PC-9 (cell line): Measurements from ENCODE around the gene LSS. TPM values are rescaled to one million over a fixed set of nuclear protein-coding genes. Genes with fewer than 3 reads are reported as not detected.

ENCODE experiments used
- BruUV-seq: library from RNA; stranded (reverse); fragments of 400-500 nt; replicated peaks from 2 replicates; lab custom pipeline; 2021; lab: Mats Ljungman, UMichigan
- CTCF ChIA-PET: fragments of 300-600 bp; sonication (Branson Sonifier 250); formaldehyde crosslinking; loops from one replicate; lab custom pipeline; 2022; ENCODE audit warnings: antibody characterized with exemption; lab: Charles Lee
- POLR2A ChIA-PET: fragments of 300-600 bp; sonication (Branson Sonifier 250); formaldehyde crosslinking; loops from one replicate; lab custom pipeline; 2022; ENCODE audit warnings: antibody characterized with exemption; ENCODE audit not compliant: unreplicated experiment; lab: Charles Lee
- DNase-seq, 2 experiments: peaks; one replicate each; pipeline versions ENCODE4 v3.0.0 to v3.0.0-alpha.2; 2015 to 2022; ENCODE audit warnings: mixed read lengths in 1 of 2
- H2AFZ ChIP-seq: fragments of 200-600 bp; sonication (generic); 2 replicates; pipeline ENCODE4 v1.8.1; 2017; ENCODE audit warnings: antibody characterized with exemption
- H3F3A ChIP-seq: fragments of 200-600 bp; sonication (generic); 2 replicates; pipeline ENCODE4 v1.8.1; 2017; ENCODE audit warnings: antibody characterized with exemption, mild to moderate bottlenecking, low read depth; ENCODE audit not compliant: insufficient read depth
- H3K27ac ChIP-seq: fragments of 200-600 bp; sonication (generic); 2 replicates; pipeline ENCODE4 v1.6.1; 2016; ENCODE audit warnings: mixed run types
- H3K27me3 ChIP-seq: fragments of 200-600 bp; sonication (generic); 2 replicates; pipeline ENCODE4 v1.6.1; 2016; ENCODE audit warnings: low read depth, mixed run types; ENCODE audit not compliant: insufficient read depth
- H3K36me3 ChIP-seq: fragments of 200-600 bp; sonication (generic); 2 replicates; pipeline ENCODE4 v1.6.1; 2016; ENCODE audit warnings: low read depth, mixed run types
- H3K4me1 ChIP-seq: fragments of 200-600 bp; sonication (generic); replicated peaks from 2 replicates; pipeline ENCODE4 v1.6.1; 2016; ENCODE audit warnings: mixed run types; ENCODE audit not compliant: insufficient read depth
- H3K4me2 ChIP-seq: fragments of 200-600 bp; sonication (generic); 2 replicates; pipeline ENCODE4 v1.6.1; 2017; ENCODE audit warnings: mixed run types
- H3K4me3 ChIP-seq: fragments of 200-600 bp; sonication (generic); 2 replicates; pipeline ENCODE4 v1.6.1; 2016; ENCODE audit warnings: mixed run types
- H3K79me2 ChIP-seq: fragments of 200-600 bp; sonication (generic); 2 replicates; pipeline ENCODE4 v1.6.1; 2017; ENCODE audit warnings: low read depth, mixed run types
- H3K9me2 ChIP-seq: fragments of 200-600 bp; sonication (generic); 2 replicates; pipeline ENCODE4 v1.8.1; 2017; ENCODE audit warnings: mild to moderate bottlenecking; ENCODE audit not compliant: insufficient read depth
- H3K9me3 ChIP-seq: fragments of 200-600 bp; sonication (generic); 2 replicates; pipeline ENCODE4 v1.8.1; 2016; ENCODE audit warnings: low read depth; ENCODE audit not compliant: insufficient read depth
- H4K20me1 ChIP-seq: fragments of 200-600 bp; sonication (generic); 2 replicates; pipeline ENCODE4 v1.8.1; 2017; ENCODE audit not compliant: insufficient read depth
- EZH2 ChIP-seq: fragments of 200-600 bp; sonication (generic); IDR thresholded peaks from 2 replicates; pipeline ENCODE4 v1.8.0; 2017; ENCODE audit warnings: antibody characterized with exemption, low read depth
- intact Hi-C: fragments of 100-400 bp; cut with micrococcal nuclease; formaldehyde crosslinking; loops from one replicate; pipeline ENCODE4 v1.10.0; 2022; ENCODE audit not compliant: unreplicated experiment
- total RNA-seq: library from RNA; stranded (reverse); gene quantifications from 2 replicates; pipeline ENCODE4 v1.2.3, GENCODE V29; 2021
- TF ChIP-seq, protein P1 (sequence below): fragments of 200-600 bp; sonication (generic); conservative IDR thresholded peaks from 2 replicates; pipeline ENCODE4 v1.6.1; 2017; ENCODE audit warnings: mixed run types, antibody characterized with exemption, mild to moderate bottlenecking, moderate library complexity

The LSS gene
- total RNA-seq, 1 experiment from 2014 or later = 92.3 TPM

- ChIA-PET POLR2A (no interaction called here), CTCF (interaction anchor here (0.6 to 0.7 kb wide), 2 partner anchors 25 to 89 kb away, joined by 3 read pairs; no protein-coding TSS in a partner anchor)
- H3K4me2 ChIP-seq = peak overlapping the region; percentile 84
- peaks cover 8% of the 10 kb centered on the region; the same call in 1 of the 2 replicates for H3F3A ChIP-seq
- peaks cover 21% of the 10 kb centered on the region; the same call in 1 of the 2 replicates for H3K79me2 ChIP-seq
- intact Hi-C loops = loop anchor here (5.0 kb wide), 2 partner anchors 83 to 248 kb away; partner anchors contain the start of gene COL6A1
- no peak for TF ChIP-seq EZH2
- TF ChIP-seq, protein P1, sequence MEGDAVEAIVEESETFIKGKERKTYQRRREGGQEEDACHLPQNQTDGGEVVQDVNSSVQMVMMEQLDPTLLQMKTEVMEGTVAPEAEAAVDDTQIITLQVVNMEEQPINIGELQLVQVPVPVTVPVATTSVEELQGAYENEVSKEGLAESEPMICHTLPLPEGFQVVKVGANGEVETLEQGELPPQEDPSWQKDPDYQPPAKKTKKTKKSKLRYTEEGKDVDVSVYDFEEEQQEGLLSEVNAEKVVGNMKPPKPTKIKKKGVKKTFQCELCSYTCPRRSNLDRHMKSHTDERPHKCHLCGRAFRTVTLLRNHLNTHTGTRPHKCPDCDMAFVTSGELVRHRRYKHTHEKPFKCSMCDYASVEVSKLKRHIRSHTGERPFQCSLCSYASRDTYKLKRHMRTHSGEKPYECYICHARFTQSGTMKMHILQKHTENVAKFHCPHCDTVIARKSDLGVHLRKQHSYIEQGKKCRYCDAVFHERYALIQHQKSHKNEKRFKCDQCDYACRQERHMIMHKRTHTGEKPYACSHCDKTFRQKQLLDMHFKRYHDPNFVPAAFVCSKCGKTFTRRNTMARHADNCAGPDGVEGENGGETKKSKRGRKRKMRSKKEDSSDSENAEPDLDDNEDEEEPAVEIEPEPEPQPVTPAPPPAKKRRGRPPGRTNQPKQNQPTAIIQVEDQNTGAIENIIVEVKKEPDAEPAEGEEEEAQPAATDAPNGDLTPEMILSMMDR = no peak
- H3K4me3 ChIP-seq = peak overlapping the region; percentile 71
- H3K9me3 ChIP-seq = no peaks in the 10 kb centered on the region
- no peaks in the 10 kb centered on the region for H4K20me1 ChIP-seq
- peak overlapping the region; percentile 87 for H2AFZ ChIP-seq
- no peaks in the 10 kb centered on the region for H3K9me2 ChIP-seq
- H3K27me3 ChIP-seq = no peaks in the 10 kb centered on the region
- H3K4me1 ChIP-seq = peaks cover 28% of the 10 kb centered on the region
- H3K27ac ChIP-seq = no peak overlapping the region
- no peak for DNase-seq
- 0 out of 2 replicates have a peak, but pooled peaks cover 6% of the 10 kb centered on the region for H3K36me3 ChIP-seq
- no TSS peak for BruUV-seq
These were observed 1.3 kb upstream of the LSS start for GRCh38 chr21:46229923-46230260.

DNA sequence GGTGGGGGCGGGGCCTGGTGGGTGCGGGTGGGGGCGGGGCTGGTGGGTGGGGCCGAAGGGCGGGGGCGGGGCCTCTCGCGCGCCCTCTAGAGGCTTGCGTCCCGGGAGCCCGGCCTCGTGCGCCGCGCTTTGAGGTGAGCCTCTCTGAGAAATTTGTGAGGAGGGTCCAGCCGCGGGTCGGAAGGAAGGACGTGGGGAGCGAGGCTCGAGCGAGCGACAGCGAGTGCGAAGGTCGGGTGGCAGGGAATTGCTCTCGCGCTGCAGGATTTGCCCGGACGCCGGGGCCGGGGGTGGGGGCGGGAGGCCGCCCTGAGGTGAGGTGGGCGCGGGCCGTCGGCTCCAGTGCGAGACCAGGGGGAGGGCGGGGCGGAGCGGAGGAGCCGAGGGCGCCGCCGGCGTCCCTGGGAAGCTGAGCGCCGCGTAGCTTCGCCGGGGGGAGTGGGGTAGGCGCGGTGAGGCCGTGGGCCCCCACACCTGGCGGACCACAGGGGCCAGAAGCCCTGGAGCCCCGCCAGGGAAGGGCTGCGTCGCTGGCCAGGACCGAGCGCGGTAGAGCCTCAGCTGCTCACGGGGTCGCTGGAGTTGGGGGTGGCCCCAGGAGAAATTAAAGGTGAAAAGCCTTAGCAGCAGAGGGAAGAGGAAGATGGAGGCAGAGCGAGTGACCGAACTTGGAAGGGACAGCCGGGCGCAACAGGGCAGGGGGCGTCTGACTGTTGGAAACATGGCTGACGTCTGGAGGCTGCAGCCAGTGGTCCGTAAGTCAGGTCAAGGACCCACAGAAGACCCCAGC lies 754 bp upstream of the LSS start:
- intact Hi-C loops = loop anchor here (5.0 kb wide), 2 partner anchors 82 to 247 kb away; partner anchors contain the start of gene COL6A1
- TF ChIP-seq EZH2 = no peak
- TF ChIP-seq, protein P1 = peak; percentile 62
- Histone ChIP-seq H3K79me2 (peaks cover 21% of the 10 kb centered on the region; the same call in 1 of the 2 replicates), H4K20me1 (no peaks in the 10 kb centered on the region), H3K4me2 (peak overlapping the region; percentile 84), H3K27ac (no peak overlapping the region), H2AFZ (peak overlapping the region; percentile 87), H3K9me2 (no peaks in the 10 kb centered on the region), H3K36me3 (0 out of 2 replicates have a peak, but pooled peaks cover 6% of the 10 kb centered on the region), H3K9me3 (no peaks in the 10 kb centered on the region), H3K4me3 (peak overlapping the region; percentile 71), H3K27me3 (no peaks in the 10 kb centered on the region), H3K4me1 (peaks cover 28% of the 10 kb centered on the region), H3F3A (peaks cover 8% of the 10 kb centered on the region; the same call in 1 of the 2 replicates)
- CTCF ChIA-PET = interaction anchor here (0.6 to 0.7 kb wide), 2 partner anchors 25 to 90 kb away, joined by 3 read pairs; no protein-coding TSS in a partner anchor
- no TSS peak for BruUV-seq
- DNase-seq = no peak
- POLR2A ChIA-PET = no interaction called here

DNA sequence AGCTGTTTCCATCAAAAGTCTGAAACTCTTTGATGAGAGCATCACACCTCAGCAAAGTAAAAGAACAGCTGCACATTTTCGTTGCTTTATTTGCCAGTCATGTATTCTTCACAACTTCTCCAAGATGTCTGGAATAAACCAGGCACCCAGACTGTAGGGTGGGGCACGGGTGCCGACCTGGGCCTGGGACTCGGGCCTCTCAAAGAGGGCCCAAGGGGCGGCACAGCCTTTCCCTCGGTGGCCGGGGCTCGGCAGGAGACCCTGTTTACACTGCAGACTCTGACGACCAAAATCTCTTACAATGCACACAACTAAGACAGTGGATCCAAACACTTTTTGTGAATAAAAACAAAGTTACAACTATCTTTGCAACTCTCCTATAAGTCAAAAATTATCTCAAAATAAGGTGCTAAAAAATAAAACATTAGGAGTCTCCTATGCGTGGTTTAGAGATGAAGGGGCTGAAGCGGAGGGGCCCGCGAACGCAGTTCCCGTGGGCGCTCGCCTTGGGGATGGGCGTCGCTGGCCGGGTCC lies 696 bp downstream of the LSS start:
- Histone ChIP-seq H3K4me2 (peak overlapping the region; percentile 88), H3K79me2 (peaks cover 21% of the 10 kb centered on the region; the same call in 1 of the 2 replicates), H2AFZ (peak overlapping the region; percentile 85), H3K9me2 (no peaks in the 10 kb centered on the region), H3K27me3 (no peaks in the 10 kb centered on the region), H3K36me3 (0 out of 2 replicates have a peak, but pooled peaks cover 4% of the 10 kb centered on the region), H3F3A (peaks cover 4% of the 10 kb centered on the region; the same call in 1 of the 2 replicates), H3K27ac (no peak overlapping the region), H3K4me3 (peak overlapping the region; percentile 63), H3K4me1 (peaks cover 28% of the 10 kb centered on the region), H3K9me3 (no peaks in the 10 kb centered on the region), H4K20me1 (no peaks in the 10 kb centered on the region)
- CTCF ChIA-PET = no interaction called here
- POLR2A ChIA-PET = no interaction called here
- intact Hi-C loops = loop anchor here (1.0 to 5.0 kb wide), 3 partner anchors 40 to 246 kb away; partner anchors contain the start of gene COL6A1
- TF ChIP-seq, protein P1 = no peak
- TF ChIP-seq EZH2 = no peak
- no peak for DNase-seq
- BruUV-seq = no TSS peak
